Osteoblast (primary cell): Measurements from ENCODE around the gene MRC1. TPM values are rescaled to one million over a fixed set of nuclear protein-coding genes. Genes with fewer than 3 reads are reported as not detected.

Experiments
- DNase-seq: peaks from one replicate; pipeline ENCODE4 v3.0.0; 2011; ENCODE audit warnings: low spot score, mixed read lengths; ENCODE audit not compliant: insufficient read length; ENCODE audit errors: missing footprints
- H2AFZ ChIP-seq: 2 replicates; pipeline ENCODE4 v1.6.0; 2011; ENCODE audit warnings: mild to moderate bottlenecking, low read length
- H3K27ac ChIP-seq: 2 replicates; pipeline ENCODE4 v1.5.1; 2011; ENCODE audit warnings: mild to moderate bottlenecking, low read depth, low read length, moderate library complexity
- H3K27me3 ChIP-seq: 2 replicates; pipeline ENCODE4 v1.6.0; 2012; ENCODE audit warnings: mild to moderate bottlenecking, control low read depth, inconsistent platforms, low read length, moderate library complexity; ENCODE audit not compliant: insufficient read depth
- H3K36me3 ChIP-seq: 2 replicates; pipeline ENCODE4 v1.5.1; 2011; ENCODE audit warnings: mild to moderate bottlenecking, low read length, control low read depth, moderate library complexity; ENCODE audit not compliant: insufficient read depth
- H3K4me1 ChIP-seq: 2 replicates; pipeline ENCODE4 v1.5.1; 2011; ENCODE audit warnings: mild to moderate bottlenecking, low read length, control low read depth, moderate library complexity; ENCODE audit not compliant: insufficient read depth
- H3K4me2 ChIP-seq: 2 replicates; pipeline ENCODE4 v1.6.0; 2011; ENCODE audit warnings: mild to moderate bottlenecking, low read length; ENCODE audit not compliant: insufficient read depth
- H3K4me3 ChIP-seq: fragments of 200-600 bp; sonication (generic); 3 replicates; pipeline ENCODE4 v1.5.1; 2012; ENCODE audit warnings: mild to moderate bottlenecking, low read length, inconsistent platforms; ENCODE audit not compliant: insufficient read depth
- H3K79me2 ChIP-seq: 2 replicates; pipeline ENCODE4 v1.6.0; 2012; ENCODE audit warnings: mild to moderate bottlenecking, low read length, control low read depth, inconsistent platforms; ENCODE audit not compliant: insufficient read depth
- H3K9me3 ChIP-seq: 2 replicates; pipeline ENCODE4 v1.5.1; 2011; ENCODE audit warnings: low read depth, low read length, control low read depth
- H4K20me1 ChIP-seq: 2 replicates; pipeline ENCODE4 v1.6.0; 2012; ENCODE audit warnings: mild to moderate bottlenecking, low read length, control low read depth; ENCODE audit not compliant: insufficient read depth
- total RNA-seq: library from RNA; depleted of rRNA; stranded (reverse); fragments of >200 nt; gene quantifications from 2 replicates; pipeline ENCODE4 v1.2.3, GENCODE V29; 2012
- TF ChIP-seq, protein P1 (sequence below): IDR thresholded peaks from 2 replicates; pipeline ENCODE4 v1.5.1; 2011; ENCODE audit warnings: mild to moderate bottlenecking, low read depth, low read length, moderate library complexity; ENCODE audit errors: extremely low read depth

Gene MRC1
- total RNA-seq, 1 donor = 0.36 TPM

GRCh38 chr10:17817790-17818189 lies 8.6 kb downstream of the MRC1 start:
- H3K9me3 ChIP-seq = no peaks in the 10 kb centered on the region
- H3K4me3 ChIP-seq = no peak overlapping the region
- H3K27me3 ChIP-seq = peaks cover 2% of the 10 kb centered on the region
- H3K4me1 ChIP-seq = no peaks in the 10 kb centered on the region
- H4K20me1 ChIP-seq = no peaks in the 10 kb centered on the region
- H3K36me3 ChIP-seq = no peaks in the 10 kb centered on the region
- TF ChIP-seq, protein P1, sequence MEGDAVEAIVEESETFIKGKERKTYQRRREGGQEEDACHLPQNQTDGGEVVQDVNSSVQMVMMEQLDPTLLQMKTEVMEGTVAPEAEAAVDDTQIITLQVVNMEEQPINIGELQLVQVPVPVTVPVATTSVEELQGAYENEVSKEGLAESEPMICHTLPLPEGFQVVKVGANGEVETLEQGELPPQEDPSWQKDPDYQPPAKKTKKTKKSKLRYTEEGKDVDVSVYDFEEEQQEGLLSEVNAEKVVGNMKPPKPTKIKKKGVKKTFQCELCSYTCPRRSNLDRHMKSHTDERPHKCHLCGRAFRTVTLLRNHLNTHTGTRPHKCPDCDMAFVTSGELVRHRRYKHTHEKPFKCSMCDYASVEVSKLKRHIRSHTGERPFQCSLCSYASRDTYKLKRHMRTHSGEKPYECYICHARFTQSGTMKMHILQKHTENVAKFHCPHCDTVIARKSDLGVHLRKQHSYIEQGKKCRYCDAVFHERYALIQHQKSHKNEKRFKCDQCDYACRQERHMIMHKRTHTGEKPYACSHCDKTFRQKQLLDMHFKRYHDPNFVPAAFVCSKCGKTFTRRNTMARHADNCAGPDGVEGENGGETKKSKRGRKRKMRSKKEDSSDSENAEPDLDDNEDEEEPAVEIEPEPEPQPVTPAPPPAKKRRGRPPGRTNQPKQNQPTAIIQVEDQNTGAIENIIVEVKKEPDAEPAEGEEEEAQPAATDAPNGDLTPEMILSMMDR = no peak
- no peak overlapping the region for H3K27ac ChIP-seq
- no peak overlapping the region for H2AFZ ChIP-seq
- no peaks in the 10 kb centered on the region for H3K79me2 ChIP-seq
- no peak overlapping the region for H3K4me2 ChIP-seq
- no peak for DNase-seq

GRCh38 chr10:17819836-17820235 lies 10.7 kb downstream of the MRC1 start:
- no peak overlapping the region for H3K27ac ChIP-seq
- TF ChIP-seq, protein P1 = no peak
- DNase-seq = no peak

GRCh38 chr10:17820943-17821342 lies 11.8 kb downstream of the MRC1 start:
- peaks cover 13% of the 10 kb centered on the region for H3K27me3 ChIP-seq
- no peak overlapping the region for H3K4me3 ChIP-seq
- no peaks in the 10 kb centered on the region for H3K9me3 ChIP-seq
- no peak overlapping the region for H3K4me2 ChIP-seq
- no peaks in the 10 kb centered on the region for H3K79me2 ChIP-seq
- H2AFZ ChIP-seq = no peak overlapping the region
- no peaks in the 10 kb centered on the region for H3K36me3 ChIP-seq
- no peaks in the 10 kb centered on the region for H4K20me1 ChIP-seq
- H3K27ac ChIP-seq = no peak overlapping the region
- TF ChIP-seq, protein P1 = no peak
- H3K4me1 ChIP-seq = no peaks in the 10 kb centered on the region
- no peak for DNase-seq

More at GRCh38 chr10:17819836-17820235, 10.7 kb downstream of the MRC1 start:
- Histone ChIP-seq H2AFZ (no peak overlapping the region), H3K4me2 (no peak overlapping the region), H3K9me3 (no peaks in the 10 kb centered on the region), H3K27me3 (peaks cover 13% of the 10 kb centered on the region), H3K4me3 (no peak overlapping the region), H3K4me1 (no peaks in the 10 kb centered on the region), H3K79me2 (no peaks in the 10 kb centered on the region), H4K20me1 (no peaks in the 10 kb centered on the region), H3K36me3 (no peaks in the 10 kb centered on the region)

GRCh38 chr10:17821893-17822292 lies 12.7 kb downstream of the MRC1 start:
- TF ChIP-seq, protein P1 = no peak
- Histone ChIP-seq H3K79me2 (no peaks in the 10 kb centered on the region), H3K9me3 (no peaks in the 10 kb centered on the region), H2AFZ (no peak overlapping the region), H4K20me1 (no peaks in the 10 kb centered on the region), H3K27ac (no peak overlapping the region), H3K4me2 (no peak overlapping the region), H3K36me3 (no peaks in the 10 kb centered on the region), H3K4me1 (no peaks in the 10 kb centered on the region), H3K4me3 (no peak overlapping the region), H3K27me3 (peaks cover 13% of the 10 kb centered on the region)
- DNase-seq = no peak
